GM19438 (cell line): Measurements from ENCODE around the gene IL3RA.
"Not testable (repeated sequence)": the region's sequence is repeated elsewhere in the genome, so short reads cannot be mapped to it uniquely, and the experiment has no call there.

ENCODE experiments used
- ATAC-seq: cut with Tn5 transposase; IDR thresholded peaks from one replicate; pipeline ENCODE4 v1.9.1; 2021; ENCODE audit warnings: low read depth; ENCODE audit not compliant: unreplicated experiment

The IL3RA gene

DNA sequence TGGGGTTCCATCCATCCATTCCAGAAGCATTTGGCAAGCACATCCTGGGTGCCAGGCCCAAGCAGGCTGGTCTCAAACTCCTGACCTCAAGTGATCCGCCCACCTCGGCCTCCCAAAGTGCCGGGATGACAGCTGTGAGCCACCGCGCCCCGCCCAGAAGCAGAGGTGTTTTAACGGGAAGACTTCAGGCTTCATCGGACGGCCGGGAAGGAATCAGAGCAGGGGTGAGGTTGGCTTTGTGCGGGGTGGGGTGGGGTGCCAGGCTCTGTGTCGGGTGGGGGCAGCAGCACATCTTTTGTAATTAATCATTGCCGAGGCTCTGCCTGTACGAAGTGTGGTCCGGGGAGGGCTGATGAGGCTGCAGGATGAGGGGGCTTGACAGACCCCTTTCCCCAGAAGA lies 60.4 kb downstream of the IL3RA start:
- ATAC-seq = no peak

DNA sequence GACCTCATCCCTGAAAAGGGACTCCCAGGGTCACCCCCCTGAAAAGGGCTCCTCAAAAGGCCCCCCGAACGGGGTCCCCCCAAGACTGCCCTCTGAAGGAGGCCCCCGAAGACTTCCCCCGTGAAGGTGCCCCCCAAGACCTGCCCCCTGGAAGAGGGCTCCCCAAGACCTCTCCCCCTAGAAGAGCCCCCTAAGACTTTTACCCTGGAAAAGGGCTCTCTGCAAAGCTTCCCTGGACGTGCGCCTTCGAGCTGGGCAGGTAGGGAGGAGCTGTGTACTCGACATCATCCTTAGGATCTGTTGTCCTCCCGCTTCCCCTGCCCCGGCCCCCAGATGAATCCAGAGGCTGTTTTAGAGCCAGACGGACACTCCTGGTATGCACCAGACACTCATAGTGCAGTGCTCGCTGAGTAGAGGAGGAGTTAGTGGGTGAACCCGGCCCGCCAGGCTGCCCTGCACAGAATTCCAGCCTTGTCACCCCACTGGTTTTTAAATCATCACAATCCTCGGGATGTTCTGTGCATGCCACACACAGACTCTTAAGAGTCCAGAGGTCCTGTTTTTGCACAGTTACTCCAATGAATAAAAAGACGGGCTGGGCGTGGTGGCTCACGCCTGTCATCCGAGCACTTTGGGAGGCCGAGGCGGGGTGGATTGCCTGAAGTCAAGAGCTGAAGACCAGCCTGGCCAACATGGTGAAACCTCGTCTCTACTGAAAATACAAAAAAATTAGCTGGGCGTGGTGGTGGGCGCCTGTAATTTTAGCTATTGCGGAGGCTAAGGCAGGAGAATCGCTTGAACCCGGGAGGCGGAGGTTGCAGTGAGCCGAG lies 61.1 kb downstream of the IL3RA start:
- no peak for ATAC-seq

DNA sequence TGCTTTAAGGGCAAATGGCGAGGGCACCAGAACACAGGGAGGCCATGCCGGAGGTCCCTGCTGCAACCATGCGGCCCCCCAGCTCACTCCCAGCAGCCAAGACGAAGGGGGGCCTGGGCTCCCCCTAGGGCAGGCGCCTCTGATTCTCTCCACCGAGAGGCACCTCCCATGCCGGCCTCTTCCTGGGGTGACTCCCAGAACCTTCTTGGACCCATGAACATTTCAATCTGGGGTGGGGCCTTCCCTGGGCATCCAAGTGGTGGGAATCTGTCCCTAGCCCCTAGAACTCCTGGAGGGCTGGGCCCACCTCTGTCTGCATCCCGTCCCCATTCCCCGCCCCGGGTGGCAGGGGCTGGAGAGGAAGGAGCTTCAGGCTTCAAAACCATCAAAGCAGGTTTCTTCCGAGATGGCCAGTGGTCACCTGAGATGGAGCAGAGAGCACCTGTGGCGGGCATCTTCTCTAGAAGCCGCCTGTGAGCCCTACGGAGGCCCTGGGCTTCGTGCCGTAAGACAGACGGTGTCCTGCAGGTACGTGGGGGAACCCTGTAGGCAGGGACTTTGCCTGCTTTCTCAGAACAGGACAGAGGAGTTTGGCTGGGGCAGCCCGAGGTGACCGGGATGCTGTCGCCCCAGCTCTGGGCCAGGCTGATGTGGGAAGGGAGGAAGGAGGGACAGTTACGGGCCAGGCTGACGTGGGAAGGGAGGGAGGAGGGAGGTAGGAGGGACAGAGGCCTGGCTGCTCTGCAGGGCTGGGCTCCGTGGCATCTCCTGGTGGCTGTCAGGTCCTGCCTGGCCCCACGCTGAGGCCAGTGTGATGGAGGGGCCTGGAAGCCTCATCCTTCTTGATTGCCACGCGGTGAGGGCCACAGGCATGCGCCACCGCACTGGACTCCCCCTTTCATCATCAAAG lies 62.1 kb downstream of the IL3RA start:
- ATAC-seq = no peak

DNA sequence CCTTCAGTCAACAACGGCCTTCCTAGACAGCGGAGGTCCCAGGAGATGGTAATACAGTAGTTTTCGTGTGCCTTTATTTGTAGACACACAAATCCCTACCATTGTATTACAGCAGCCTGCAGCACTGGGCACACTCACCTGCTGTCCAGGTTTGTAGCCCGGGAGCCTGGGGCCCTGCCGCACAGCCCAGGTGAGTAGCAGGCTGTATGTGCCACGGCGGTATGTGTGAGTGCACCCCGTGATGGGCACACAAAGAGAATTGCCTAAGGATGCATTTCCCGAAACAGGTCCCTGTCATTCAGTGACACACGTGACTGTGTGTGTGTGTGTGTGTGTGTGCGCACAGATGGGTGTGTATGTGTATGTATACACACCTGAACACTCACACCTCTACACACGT lies 63.5 kb downstream of the IL3RA start:
- no peak for ATAC-seq

DNA sequence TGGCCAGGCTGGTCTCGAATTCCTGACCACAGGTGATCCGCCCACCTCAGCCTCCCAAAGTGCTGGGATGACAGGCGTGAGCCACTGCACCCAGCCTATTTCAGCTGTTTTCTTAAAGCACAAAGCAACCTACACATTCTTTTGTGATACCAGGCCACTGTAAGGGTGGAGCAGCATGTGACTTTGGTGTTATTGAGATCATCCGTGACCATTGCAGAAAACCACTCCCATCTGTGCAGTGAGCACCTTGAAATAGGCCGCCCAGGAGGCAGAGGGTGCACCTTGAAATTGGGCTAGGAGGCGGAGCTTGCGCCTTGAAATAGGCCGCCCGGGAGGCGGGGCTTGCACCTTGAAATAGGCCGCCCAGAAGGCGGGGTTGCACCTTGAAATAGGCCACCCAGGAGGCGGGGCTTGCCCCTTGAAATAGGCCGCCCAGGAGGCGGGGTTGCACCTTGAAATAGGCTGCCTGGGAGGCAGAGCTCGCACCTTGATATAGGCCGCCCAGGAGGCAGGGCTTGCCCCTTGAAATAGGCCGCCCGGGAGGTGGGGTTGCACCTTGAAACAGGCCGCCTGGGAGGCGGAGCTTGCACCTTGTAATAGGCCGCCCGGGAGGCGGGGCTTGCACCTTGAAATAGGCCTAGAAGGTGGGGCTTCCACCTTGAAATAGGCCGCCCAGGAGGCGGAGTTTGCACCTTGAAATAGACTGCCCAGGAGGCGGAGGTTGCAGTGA lies 64.3 kb downstream of the IL3RA start:
- ATAC-seq = no peak

DNA sequence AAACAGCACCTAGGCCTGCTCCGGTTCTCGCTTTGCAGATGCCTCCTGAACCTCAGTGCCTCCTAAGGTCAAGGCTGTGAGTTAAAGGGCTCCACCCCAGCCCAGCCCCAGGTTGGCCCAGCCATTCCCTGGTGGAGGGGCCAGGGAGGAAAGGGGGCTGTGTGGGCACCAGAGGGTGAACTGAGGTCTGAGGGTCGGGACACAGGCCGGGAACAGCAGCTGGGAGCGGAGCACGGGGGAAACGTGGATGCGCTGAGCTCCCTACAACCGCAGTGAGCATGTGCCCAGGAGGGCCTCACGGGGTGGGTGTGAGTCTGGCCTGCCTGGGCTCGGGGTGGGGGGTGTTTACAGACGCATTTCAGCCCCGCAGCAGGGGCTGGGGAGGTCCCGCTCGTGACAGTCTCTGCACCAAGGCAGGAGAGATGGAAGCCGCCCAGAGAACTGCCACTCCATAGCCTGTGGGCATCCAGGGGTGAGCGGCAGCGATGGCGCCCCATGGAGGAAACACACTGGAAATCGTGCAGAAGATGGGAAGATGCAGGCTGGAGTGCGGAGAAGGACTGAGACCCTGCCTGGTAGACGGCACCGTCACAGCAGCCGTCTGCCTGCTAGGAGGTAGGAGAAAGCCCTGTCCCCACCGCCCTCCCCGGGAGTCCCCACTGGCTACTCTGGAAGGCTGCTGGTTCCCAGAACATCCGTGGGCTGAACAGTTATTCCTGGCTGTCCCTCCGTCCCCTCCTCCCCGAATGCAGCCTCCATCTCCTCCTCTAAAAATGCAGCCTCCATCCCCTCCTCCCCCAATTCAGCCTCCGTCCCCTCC lies 65.2 kb downstream of the IL3RA start:
- ATAC-seq = no peak

DNA sequence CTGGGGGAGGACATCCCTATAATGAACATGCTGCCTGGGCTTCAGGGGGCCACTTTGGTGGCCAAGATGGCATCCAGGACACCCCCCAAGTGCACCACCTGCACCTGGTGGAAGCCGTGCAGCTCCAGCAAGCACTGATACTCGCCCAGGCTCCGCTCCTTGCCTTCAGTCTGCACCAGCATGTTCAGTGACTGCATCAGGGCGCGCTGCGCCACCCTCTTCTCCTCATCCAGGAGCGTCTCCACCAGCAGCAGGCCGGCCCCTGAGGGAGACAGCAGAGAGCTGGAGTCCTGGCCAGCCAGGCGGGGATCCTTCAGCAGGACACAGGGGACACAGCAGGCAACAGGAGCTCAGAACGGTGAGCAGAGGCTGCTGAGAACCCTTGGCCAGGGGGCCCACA lies 66.6 kb downstream of the IL3RA start:
- no peak for ATAC-seq

DNA sequence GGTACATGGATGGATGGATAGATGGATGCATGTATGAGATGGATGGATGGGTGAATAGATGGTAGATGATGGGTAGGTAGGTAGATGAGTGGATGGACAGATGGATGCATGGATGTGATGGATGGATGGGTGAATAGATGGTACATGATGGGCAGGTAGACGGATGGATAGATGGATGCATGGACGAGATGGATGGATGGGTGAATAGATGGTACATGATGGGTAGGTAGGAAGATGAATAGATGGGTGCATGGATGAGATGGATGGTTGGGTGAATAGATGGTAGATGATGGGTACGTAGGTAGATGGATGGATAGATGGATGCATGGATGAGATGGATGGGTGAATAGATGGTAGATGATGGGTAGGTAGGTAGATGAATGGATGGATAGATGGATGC lies 67.3 kb downstream of the IL3RA start:
- not testable (repeated sequence) for ATAC-seq

DNA sequence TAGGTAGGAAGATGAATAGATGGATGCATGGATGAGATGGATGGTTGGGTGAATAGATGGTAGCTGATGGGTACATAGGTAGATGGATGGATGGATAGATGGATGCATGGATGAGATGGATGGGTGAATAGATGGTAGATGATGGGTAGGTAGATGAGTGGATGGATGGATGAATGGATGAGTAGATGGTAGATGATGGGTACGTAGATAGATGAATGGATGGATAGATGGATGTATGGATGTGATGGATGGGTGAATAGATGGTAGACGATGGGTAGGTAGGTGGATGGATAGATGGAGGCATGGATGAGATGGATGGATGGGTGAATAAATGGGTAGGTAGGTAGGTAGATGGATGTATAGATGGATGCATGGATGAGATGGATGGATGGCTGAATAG lies 69.2 kb downstream of the IL3RA start:
- ATAC-seq = not testable (repeated sequence)

DNA sequence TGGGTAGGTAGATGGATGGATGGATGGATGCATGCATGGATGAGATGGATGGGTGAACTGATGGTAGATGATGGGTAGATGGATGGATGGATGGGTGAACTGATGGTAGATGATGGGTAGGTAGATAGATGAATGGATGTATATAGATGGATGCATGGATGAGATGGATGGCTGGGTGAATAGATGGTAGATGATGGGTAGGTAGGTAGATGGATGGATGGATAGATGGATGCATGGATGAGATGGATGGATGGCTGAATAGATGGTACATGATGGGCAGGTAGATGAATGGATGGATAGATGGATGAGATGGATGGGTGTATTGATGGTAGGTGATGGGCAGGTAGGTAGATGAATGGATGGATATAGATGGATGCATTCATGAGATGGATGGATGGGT lies 70.5 kb downstream of the IL3RA start:
- no peak for ATAC-seq

DNA sequence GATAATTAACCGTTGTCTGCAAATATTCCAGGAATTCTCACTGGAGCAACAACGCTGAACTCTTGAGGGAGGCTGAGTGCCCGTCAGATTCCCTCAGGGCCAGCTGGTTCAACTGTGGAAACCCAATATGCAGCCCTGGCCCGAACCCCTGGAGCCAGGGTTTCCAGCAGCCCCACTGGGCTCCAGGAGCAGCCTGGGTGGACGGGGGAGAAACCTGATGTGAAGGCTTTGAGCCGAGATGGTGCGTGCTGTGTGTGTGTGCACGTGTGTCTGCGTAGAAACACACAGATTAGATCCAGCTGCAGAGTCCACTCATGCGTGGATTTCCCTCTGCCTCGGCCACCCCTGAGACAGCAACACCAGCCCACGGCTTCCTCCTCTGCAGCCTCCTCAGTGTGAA lies 74.7 kb downstream of the IL3RA start:
- ATAC-seq = no peak

DNA sequence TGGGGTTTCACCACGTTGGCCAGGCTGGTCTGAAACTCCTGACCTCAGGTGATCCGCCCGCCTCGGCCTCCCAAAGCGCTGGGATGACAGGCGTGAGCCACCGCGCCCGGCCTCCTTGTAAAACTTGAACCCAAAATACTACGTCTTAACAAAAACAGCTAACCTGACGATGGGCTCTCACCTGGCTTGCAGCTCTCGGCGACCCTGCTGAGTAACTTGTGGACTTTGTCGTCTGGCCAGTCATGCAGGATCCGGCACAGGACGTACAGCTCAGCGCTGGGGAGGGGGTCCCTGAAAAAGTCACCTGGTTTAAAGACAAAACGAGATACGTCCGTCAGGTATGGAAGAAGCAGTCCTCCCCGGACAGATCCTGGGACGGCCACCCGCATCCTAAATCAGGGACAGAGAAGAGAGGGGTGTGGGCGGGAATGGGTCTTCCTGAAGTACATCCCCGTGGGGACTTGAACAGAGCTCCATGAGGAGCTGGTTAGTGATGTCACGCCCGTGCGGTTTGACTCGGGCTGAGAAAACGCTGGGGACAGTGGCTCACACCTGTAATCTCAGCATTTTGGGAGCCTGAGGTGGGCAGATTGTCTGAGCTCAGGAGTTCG lies 76.1 kb downstream of the IL3RA start:
- ATAC-seq = no peak

DNA sequence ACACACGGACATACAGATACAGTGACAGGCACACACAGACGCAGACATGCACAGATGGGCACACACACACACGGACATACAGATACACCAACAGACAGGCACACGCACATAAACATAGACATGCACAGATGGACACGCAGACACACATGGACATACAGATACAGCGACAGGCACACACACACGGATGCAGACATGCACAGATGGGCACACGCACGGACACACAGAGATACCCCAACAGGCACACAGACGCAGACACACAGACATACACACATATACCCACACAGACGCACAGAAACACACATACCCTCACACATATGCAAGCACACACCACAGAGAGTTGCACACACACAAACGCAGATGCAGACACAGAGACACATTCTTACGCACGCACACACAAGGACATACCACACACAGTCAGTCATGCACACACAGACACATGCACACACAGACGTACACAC lies 79.8 kb downstream of the IL3RA start:
- no peak for ATAC-seq

DNA sequence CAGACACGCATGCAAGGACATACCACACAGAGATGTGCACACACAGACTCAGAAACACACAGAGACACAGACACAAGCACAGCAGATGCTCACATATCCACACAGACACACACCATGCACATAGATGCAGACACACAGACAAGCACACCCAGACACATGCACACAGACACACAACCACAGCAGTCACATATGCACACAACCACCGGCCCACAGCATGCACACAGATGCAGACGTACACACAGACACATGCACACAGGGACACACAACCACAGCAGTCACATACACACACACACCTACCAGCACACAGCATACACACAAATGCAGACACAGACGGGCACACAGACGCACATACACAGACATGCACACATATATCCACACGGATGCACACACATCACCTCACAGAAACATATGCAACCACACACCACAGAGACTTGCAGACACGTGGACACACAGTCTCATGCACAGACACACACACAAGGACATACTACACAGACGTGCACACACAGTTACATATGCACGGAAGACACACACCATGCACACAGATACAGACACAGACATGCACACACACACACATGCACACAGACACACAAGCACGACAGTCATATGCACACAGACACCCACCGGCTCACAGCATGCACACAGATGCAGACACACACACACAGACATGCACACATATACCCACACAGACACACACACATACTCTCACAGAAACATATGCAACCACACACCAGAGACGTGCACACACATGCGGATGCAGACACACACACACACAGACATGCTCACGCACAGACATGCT lies 80.6 kb downstream of the IL3RA start:
- no peak for ATAC-seq

DNA sequence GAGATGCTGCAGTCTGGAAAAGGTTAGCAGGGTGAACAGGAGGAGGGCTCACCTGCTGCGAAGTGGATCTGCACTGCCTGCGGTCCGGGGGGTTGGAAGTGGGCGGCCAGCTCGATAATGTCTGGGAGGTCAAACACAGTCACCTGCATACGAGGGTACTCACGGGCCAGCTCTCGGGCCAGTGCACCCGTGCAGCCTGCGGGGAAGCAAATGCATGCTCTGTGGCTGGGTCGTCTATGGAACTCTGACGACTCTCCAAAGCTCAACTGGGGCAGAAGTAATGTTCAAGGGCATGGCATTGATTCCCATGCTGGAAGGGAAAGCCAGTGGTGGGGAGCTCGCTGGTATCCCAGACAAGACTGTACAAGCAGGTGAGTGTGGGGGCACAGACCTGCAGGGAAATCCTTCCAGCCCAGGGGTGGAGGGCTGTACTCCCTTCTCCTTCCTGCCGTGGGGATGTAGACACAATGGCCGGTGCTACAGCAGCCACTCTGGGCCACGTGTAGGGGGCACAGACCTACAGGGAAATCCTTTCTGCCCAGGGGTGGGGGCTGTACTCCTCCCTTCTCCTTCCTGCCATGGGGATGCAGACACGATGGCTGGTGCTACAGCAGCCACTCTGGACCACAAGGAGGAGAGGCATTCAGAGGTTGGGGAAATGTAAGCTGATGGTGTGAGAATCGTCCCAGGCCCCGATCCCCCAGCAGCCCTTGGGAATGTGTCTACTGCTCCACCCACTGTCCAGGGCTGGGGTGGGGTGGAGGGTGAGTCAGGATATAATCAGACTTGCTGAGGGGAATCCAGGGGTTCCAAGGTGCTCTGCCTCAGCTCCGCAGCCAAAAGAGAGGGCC lies 81.6 kb downstream of the IL3RA start:
- no peak for ATAC-seq

DNA sequence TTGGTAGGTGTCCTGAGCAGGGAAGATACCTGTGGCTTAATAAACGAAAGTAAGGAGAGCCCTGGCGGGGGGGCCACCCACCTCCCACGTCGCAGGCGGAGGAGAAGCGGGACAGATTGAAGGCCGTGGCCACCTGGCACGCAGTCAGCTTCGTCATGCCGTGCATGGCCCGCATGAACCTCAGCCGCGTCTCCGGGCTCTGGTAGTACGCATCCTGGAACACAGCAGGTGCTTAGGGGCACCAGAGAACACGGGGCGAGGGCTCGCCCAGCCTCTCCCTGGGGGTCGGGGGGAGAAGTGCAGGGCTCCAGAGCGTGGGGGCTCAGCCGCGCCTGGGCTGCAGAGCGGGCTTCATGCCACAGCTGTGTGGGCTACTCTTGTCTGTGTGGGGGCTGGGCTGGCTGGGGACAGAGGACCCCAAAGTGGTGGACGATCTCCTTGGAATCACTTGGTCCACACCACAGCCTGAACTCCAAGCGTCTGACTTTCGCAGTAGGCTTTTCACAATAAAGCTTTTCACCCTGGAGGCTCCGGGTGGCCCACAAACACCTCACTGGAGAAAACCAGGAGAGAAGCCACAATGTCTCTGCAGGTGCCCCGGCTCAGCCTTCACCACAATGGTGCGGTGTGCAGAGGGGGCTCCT lies 82.4 kb downstream of the IL3RA start:
- ATAC-seq = no peak

DNA sequence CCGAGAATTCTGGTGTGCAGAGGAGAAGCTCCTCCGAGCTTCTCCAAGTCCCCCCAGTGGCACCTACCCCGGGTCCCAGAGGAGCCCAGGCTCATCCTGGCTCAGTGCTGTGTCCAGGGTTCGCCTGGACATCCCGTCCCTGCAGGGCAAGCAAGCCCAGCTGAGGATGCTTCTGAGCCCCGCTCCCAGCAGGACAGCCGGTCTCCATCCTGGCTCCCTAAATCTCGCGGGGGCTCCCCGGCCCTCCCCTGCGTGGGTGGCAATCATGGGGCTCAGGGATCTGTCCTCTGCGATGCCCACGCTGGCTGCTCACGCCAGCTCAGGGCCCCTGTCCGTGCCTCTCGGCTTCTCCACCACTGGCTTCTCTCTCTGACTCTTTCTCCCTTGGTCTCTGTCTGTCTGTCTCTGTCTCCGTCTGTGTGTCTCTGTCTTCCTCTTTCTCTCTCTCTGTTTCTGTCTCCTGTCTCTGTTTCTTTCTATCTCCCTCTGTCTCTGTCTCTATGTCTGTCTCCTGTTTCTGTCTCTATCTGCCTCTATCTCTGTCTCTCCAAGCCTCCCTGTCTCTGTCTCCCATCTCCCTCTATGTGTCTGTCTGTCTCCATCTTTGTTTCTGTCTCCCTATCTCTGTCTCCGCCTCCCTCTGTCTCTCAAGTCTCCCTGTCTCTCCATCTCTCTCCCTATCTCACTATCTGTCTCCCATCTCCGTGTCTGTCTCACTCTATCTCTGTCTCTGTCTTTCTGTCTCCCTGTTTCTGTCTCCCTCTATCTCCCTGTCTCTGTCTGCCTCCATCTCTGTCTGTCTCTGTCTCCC lies 83.2 kb downstream of the IL3RA start:
- no peak for ATAC-seq
